ENCODE measurements around the gene KCTD21. TPM values are rescaled to one million over a fixed set of nuclear protein-coding genes. Genes with fewer than 3 reads are reported as not detected.
"Not testable (repeated sequence)": the region's sequence is repeated elsewhere in the genome, so short reads cannot be mapped to it uniquely, and the experiment has no call there.

Gene KCTD21
- polyA plus RNA-seq (ENCODE audit: insufficient read length) = 7.2 TPM

DNA sequence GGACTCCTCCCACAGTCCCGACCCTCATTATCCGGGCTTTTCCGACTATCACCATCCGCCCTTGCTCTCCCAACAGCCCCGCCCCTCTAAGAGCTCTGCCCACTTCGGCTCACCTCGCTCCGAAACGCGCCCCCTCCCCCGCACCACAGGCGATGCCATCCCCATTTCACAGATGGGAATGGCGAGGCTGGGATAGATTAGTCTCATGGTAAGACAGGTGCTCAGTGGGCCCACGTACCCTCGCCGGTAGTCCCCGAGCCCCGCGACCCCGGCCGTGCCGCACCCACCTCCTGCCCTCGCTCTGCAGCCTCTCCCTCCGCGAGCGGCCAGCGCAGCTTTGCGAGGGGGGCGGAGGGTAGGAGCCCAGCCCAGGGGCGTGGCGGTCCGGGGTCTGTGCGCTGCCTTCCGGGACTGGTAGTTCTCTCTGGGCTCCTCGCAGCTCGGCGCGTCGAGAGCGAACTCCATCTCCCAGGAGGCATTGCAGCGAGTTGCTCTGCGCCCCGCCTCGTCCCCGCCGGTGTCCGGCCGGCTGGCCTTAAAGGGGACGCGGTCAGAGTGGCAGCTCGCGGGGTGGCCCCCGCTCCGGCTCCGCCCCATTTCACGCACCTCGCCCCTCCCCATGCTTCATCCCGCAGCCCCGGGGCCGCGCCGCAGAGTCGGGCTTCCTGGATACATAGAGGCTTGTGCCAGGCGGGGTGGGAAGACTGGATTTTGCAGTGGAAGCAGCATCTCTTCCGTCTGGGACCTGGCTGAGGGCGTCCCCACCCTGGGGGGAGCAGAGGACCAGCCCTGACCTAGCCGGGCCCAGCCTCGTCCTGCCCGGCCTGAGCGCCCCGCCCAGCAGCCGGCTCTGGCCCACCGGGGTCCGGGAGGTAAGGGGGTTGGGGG is at the start of gene KCTD21, which contains the start of gene USP35:
Gene KCTD21 (minus strand): TSS at position 341 of the 888 bp plus-strand sequence. CDS start 14,072 bp downstream, outside the sequence.
Gene USP35 (plus strand): TSS at position 634 of the 888 bp plus-strand sequence. CDS start 7,327 bp downstream, outside the sequence.
- peak; percentile 95 for DNase-seq (ENCODE audit: low read depth)

DNA sequence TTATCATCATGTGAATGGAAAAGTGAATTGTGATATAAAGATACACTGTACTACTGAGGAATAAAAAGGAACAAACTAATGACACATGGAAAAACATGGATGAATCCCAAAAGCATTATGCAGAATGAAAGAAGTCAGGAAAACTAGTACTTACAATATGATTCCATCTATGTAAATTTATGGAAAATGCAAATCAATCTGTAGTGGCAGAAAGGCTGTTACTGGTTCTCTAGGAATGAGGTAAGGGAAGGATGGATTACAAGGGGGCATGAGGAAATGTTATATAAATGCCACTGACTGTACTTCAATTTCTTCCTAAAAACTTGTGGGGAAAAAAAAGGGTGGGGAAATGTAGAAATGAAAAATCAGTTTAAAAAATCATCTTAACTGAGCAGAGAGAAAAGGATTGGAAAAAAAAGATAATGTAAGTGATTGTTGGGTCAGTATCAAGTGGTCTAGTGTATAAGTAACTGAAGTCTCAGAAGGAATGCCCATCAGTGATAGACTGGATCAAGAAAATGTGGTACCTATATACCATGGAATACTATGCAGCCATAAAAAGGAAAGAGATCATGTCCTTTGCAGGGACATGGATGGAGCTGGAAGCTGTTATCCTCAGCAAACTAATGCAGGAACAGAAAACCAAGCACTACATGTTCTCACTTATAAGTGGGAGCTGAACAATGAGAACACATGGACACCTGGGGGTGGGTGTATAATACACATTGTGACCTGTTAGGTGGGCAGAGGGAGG is 49.0 kb upstream of the KCTD21 start:
- DNase-seq (ENCODE audit: low read depth) = no peak

DNA sequence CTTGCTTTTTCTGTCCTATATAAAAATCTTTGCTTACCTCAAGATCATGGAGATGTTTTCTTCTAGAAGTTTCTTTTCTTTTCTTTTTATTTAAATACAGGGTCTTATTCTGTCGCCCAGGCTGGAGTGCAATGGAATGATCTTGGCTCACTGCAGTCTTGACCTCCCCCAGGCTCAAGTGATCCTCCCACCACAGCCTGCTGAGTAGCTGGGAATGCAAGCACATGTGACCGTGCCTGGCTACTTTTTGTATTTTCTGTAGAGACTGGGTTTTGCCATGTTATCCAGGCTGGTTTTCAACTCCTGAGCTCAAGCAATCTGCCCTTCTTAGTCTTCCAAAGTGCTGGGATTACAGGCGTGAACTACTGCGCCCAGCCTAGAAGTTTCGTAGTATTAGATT is 45.6 kb upstream of the KCTD21 start:
- no peak for DNase-seq (ENCODE audit: low read depth)

DNA sequence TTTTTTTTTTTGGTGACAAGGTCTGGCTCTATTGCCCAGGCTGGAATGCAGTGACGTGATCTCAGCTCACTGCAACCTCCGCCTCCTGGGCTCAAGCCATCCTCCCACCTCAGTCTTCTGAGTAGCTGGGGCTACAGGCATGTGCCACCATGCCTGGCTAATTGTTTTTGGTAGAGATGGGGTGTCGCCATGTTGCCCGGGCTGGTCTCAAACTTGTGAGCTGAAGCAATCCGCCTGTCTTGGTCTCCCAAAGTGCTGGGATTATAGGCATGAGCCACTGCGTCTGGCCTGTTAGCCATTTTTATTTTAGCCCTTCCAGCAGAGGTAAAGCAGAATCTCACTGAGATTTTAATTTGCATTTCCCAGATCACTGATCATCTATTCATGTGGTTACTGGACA is 44.6 kb upstream of the KCTD21 start:
- DNase-seq (ENCODE audit: low read depth) = not testable (repeated sequence)

- no peak for DNase-seq (ENCODE audit: low read depth)
Measured at GRCh38 chr11:78231962-78232501, 43.6 kb upstream of the KCTD21 start.

DNA sequence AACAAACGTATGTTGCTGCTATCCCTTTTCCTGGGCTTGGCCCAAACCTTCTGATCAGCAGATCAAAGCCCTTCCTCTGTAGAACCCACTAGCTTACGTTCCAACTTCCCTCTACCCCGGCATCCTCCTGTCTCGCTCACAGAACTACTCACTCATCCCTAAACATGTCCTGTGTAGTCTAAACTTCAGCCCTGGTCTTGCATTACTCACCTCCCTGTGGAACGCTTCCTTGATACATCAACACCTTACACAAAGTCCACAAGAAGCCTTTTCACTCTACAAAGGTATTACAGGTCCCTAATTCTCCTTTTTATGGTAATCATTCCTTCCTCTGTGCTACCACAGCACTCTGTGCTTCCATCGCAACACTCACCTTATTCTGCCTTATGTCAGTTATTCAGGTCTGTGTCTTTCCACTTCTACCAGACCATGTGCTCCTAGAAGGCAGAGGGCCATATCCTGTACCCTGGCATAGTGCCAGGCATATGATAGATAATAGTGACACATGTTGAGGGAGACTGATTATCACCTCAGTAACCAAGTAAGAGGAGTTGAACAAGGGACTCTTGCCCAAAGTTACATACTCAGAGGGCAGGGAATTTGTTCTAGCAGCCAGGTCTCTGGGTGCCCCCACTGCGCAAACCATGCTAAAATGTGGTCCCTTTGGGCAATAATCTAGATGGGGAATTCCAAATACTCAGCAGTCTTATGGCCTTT is 41.9 kb upstream of the KCTD21 start:
- DNase-seq (ENCODE audit: low read depth) = no peak

DNA sequence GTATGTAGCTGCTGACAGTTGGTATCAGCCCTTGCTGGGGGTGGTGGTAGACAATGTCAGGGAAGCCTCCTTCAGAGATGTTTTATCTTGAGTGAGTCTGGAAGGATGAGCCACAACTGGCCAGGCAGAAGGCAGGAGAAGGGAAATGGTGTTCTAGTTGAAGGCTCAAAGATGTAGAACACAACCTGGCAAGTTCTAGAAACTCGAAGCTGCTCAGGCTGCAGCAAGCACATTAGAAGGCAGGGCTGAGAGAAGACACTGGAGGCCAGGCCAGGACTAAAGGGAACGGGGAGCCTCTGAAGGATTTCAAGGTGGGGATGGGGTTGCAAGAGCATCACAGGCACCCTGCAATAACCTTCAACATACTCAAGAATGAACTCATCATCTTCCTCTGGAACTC is 40.7 kb upstream of the KCTD21 start:
- no peak for DNase-seq (ENCODE audit: low read depth)

DNA sequence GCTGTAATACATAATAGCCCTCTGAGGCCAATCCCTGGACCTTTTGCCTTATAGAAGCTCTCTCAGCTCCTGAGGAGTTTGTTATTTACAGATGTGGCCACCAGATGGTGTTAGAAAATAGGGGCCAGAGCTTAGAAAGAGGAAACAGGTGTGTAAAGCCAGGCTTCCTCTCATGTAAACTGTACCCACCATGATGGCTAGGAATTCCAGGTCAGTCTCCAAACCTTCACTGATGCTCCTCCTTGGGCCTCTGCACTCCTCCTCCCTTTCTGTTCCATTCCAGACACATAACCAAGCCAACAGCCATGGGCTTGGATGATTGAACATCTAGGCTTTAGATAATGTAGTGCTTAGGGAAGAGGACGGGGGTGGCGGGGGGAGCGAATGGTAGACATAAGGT is 40.0 kb upstream of the KCTD21 start:
- peak; percentile 34 for DNase-seq (ENCODE audit: low read depth)

- no peak for DNase-seq (ENCODE audit: low read depth)
Measured at GRCh38 chr11:78227921-78228320, 39.5 kb upstream of the KCTD21 start.

DNA sequence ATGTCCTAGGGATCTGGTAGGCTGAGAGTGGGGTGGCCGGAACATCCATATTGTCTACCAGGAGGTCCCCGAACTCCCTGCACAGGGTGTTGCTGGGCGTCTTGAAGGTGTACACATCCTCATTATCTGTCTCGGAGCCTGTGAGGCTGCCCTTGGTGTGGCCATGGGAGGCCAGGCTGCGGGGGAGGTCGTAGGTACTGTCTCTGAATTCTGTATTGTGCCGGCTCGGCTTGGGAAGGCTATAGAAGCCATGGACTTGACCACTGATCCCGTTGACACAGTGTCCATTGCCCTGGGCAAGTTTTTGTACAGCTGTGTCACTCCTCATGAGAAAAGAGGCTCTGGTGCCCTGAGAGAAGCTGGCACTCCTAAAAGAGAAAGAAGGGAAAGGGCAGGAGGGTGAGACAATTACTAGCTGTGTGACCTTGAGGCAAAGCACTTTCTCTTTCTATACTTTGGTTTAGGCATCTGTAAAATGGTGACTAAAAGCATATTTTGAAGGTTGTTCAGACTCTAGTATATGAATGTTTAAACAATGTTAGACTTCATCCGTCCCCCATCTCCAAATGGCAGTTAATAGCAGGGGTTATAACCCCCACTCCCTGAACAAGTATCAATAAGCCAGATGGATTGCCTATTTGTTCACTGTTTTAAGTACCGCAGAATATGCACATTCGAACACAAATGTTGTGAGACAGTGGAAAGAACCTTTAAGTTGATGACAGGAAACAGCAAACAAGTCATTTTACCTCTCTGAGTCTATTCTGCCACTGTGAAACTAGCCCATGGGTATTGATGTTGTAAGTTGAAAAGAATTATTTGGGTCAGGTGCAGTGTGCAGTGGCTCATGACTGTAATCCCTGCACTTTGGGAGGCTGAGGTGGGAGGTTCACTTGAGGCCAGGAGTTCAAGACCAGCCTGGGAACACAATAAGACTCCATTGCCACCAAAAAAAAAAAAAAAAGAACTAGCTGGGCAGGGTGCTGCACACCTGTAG is 38.6 kb upstream of the KCTD21 start:
- no peak for DNase-seq (ENCODE audit: low read depth)

DNA sequence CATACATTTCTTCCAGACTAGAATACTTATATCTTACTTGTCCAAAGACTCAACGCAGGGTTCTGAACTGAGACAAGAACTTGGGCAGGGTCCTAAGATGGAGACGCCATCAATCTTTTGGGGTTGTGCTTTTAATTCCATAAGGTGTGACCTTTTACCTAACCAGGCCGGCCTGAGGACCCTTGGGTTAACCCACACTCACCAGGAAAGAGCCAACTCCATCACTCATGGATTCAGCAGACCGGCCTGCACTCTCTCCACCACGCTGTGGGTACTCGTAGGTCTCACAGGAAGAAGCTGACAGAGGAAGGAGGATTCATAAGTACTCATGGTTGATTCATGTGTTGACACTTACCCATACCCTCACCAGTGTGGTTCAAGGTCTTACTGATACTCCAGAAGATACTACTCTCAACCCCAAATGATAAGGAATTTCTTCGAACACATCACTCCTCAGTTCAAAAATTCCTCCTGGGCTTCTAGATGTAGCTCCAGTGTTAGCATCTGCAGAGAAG is 36.5 kb upstream of the KCTD21 start:
- DNase-seq (ENCODE audit: low read depth) = no peak

- DNase-seq (ENCODE audit: low read depth) = no peak
Measured at GRCh38 chr11:78224506-78224905, 36.1 kb upstream of the KCTD21 start.

- no peak for DNase-seq (ENCODE audit: low read depth)
Measured at GRCh38 chr11:78223320-78223954, 35.0 kb upstream of the KCTD21 start.

DNA sequence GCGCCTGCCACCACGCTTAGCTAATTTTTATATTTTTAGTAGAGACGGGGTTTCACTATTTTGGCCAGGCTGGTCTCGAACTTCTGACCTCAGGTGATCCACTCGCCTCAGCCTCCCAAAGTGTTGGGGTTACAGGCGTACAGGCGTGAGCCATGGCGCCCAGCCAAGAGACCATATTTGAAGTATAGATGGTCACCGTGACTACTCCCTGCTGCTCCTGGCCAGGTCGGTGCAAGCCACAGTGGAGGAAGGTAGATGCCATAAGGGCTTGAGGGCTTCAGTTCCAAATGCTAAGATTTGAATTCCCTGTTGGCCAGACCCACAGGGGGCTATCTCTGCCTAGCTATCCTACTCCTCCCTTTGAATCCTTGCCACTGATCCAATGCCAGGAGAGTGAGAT is 34.3 kb upstream of the KCTD21 start:
- DNase-seq (ENCODE audit: low read depth) = not testable (repeated sequence)

- DNase-seq (ENCODE audit: low read depth) = no peak
Measured at GRCh38 chr11:78221396-78222315, 33.2 kb upstream of the KCTD21 start.

DNA sequence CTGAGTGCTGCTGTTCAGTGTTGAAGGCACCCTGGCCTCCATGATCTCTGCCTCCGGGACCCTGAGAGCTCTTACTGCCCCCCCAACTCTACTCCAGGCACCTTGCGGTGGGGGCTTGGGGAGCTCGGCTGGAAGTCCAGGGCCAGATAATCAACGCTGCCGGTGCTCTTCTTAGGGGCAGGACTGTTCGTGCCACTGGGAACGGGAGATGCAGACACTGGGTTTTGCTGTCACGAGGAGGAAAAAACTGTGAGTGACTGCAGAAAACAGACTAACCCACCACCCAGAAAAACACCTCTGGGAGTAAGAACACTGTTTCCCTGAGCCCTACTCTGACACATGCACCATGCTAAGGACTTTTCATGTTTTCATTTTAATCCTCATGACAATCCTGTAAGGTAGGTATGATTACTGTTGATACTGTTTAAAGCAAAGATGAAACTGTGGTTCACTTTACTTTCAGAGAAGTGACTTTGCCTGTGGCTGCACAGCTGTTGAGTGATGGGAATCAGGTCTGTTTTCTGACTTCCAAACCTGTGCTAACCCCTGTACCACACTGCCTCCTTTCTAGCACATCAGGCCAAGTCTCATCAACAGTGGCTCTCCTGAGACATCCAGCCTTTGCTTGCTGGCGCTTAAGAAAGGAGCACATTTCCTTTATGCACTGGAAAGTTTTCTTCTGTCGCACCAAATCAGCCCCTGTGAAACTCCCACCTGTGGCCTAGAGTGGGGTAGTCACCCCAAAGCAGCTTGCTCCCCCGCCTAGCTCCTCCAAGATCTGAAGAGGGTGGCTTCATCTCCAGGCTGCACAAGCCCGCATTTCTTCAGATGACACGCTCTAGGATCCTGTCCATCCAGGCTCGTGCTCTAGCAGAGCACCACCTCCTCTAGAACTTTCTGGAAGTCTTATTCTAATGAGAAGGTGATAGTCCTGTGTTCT is 32.1 kb upstream of the KCTD21 start:
- DNase-seq (ENCODE audit: low read depth) = no peak

- DNase-seq (ENCODE audit: low read depth) = no peak
Measured at GRCh38 chr11:78219493-78220217, 31.2 kb upstream of the KCTD21 start.
